Measurements from ENCODE around the gene CLASRP. TPM values are rescaled to one million over a fixed set of nuclear protein-coding genes. Genes with fewer than 3 reads are reported as not detected.

Gene CLASRP
- total RNA-seq, 4 donors from 2014 or later, result 28.8 to 121 (median 91.5) TPM

- Histone ChIP-seq H3K27ac (no peak overlapping the region), H3K4me1 (peaks cover 34 to 41% of the 10 kb centered on the region in 2 donors), H3K4me3 (no peak overlapping the region), H3K9me3 (no peaks in the 10 kb centered on the region), H3K36me3 (no peaks in the 10 kb centered on the region), H3K27me3 (no peaks in the 10 kb centered on the region)
- TF ChIP-seq CTCF (IDR thresholded peaks at IDR 0.05 in 4 of 5, conservative IDR thresholded peaks at IDR 0.05 in 1 of 5), result no peak
- no peak for TF ChIP-seq POLR2A (IDR thresholded peaks at IDR 0.05)
- ATAC-seq (no peak), DNase-seq (no peak)
- in situ Hi-C loops (cut with MboI; ENCODE audit: low sequenced_read_pairs in 4 of 4) (no loop called here), intact Hi-C loops (cut with DNase I; ENCODE audit: low total_unique reads) (no loop called here)
Observed at GRCh38 chr19:45113628-45114027, 74.8 kb downstream of the CLASRP start.

- H3K27ac ChIP-seq, result no peak overlapping the region
- H3K4me1 ChIP-seq, result peaks cover 39 to 46% of the 10 kb centered on the region in 2 donors
- in situ Hi-C loops (cut with MboI; ENCODE audit: low sequenced_read_pairs in 4 of 4), result no loop called here
- no peaks in the 10 kb centered on the region for H3K36me3 ChIP-seq
- DNase-seq, result no peak
- H3K27me3 ChIP-seq, result no peaks in the 10 kb centered on the region
- intact Hi-C loops (cut with DNase I; ENCODE audit: low total_unique reads), result no loop called here
- H3K4me3 ChIP-seq, result no peak overlapping the region
- no peaks in the 10 kb centered on the region for H3K9me3 ChIP-seq
- no peak for ATAC-seq
- no peak for TF ChIP-seq POLR2A (IDR thresholded peaks at IDR 0.05)
- TF ChIP-seq CTCF (IDR thresholded peaks at IDR 0.05 in 4 of 5, conservative IDR thresholded peaks at IDR 0.05 in 1 of 5), result no peak
Observed at GRCh38 chr19:45114116-45114515, 75.3 kb downstream of the CLASRP start.

- Histone ChIP-seq H3K4me3 (no peak overlapping the region), H3K9me3 (no peaks in the 10 kb centered on the region), H3K36me3 (no peaks in the 10 kb centered on the region), H3K4me1 (peaks cover 40 to 46% of the 10 kb centered on the region in 2 donors), H3K27ac (peak overlapping the region; percentile 68 to 86 (median 79)), H3K27me3 (no peaks in the 10 kb centered on the region)
- TF ChIP-seq POLR2A (IDR thresholded peaks at IDR 0.05) (no peak), CTCF (IDR thresholded peaks at IDR 0.05 in 4 of 5, conservative IDR thresholded peaks at IDR 0.05 in 1 of 5) (no peak)
- intact Hi-C loops (cut with DNase I; ENCODE audit: low total_unique reads) (no loop called here), in situ Hi-C loops (cut with MboI; ENCODE audit: low sequenced_read_pairs in 4 of 4) (no loop called here)
- peak; percentile 95 to 98 for ATAC-seq
- DNase-seq, result peak; percentile 67 to 85
Observed at GRCh38 chr19:45115809-45116615, 77.2 kb downstream of the CLASRP start.

GRCh38 chr19:45117167-45117594 is 78.3 kb downstream of the CLASRP start:
- intact Hi-C loops (cut with DNase I; ENCODE audit: low total_unique reads), result no loop called here
- no peak for TF ChIP-seq CTCF (IDR thresholded peaks at IDR 0.05 in 4 of 5, conservative IDR thresholded peaks at IDR 0.05 in 1 of 5)
- TF ChIP-seq POLR2A (IDR thresholded peaks at IDR 0.05), result no peak
- H3K36me3 ChIP-seq, result no peaks in the 10 kb centered on the region
- DNase-seq (no peak), ATAC-seq (no peak)
- H3K27ac ChIP-seq, result peak overlapping the region in 2 of 4 donors; percentile 43 to 74
- in situ Hi-C loops (cut with MboI; ENCODE audit: low sequenced_read_pairs in 4 of 4), result no loop called here
- H3K4me1 ChIP-seq, result peaks cover 40 to 46% of the 10 kb centered on the region in 2 donors
- H3K27me3 ChIP-seq, result no peaks in the 10 kb centered on the region
- H3K9me3 ChIP-seq, result no peaks in the 10 kb centered on the region
- no peak overlapping the region for H3K4me3 ChIP-seq

Measured in gastrocnemius medialis (tissue), 4 donors.